PC-3 (cell line): ENCODE measurements around the gene DNASE1L2. TPM values are rescaled to one million over a fixed set of nuclear protein-coding genes. Genes with fewer than 3 reads are reported as not detected.

ENCODE experiments used
- ATAC-seq: fragments of 200-7000 bp; cut with Tn5 transposase; 2 replicates; pipeline ENCODE4 v1.9.1; 2020; ENCODE audit warnings: mild to moderate bottlenecking, moderate library complexity
- BruUV-seq: library from RNA; stranded (reverse); fragments of 400-500 nt; replicated peaks from 2 replicates; lab custom pipeline; 2021; lab: Mats Ljungman, UMichigan
- CTCF ChIA-PET: fragments of 300-600 bp; sonication (Branson Sonifier 250); formaldehyde crosslinking; loops from one replicate; lab custom pipeline; 2022; ENCODE audit warnings: antibody characterized with exemption; lab: Charles Lee
- POLR2A ChIA-PET: fragments of 300-600 bp; sonication (Branson Sonifier 250); formaldehyde crosslinking; loops from one replicate; lab custom pipeline; 2022; ENCODE audit warnings: antibody characterized with exemption; ENCODE audit not compliant: unreplicated experiment; lab: Charles Lee
- DNase-seq: peaks from one replicate; pipeline ENCODE4 v3.0.0-alpha.2; 2015
- H2AFZ ChIP-seq: fragments of 300-600 bp; sonication (generic); 2 replicates; pipeline ENCODE4 v1.6.0; 2016; ENCODE audit warnings: antibody characterized with exemption, low read length
- H3F3A ChIP-seq: fragments of 300-600 bp; sonication (generic); one replicate; pipeline ENCODE4 v1.6.0; 2017; ENCODE audit warnings: antibody characterized with exemption, low read length, control low read depth, mild to moderate bottlenecking; ENCODE audit not compliant: unreplicated experiment
- H3K27ac ChIP-seq: fragments of 300-600 bp; sonication (generic); 2 replicates; pipeline ENCODE4 v1.5.1; 2016; ENCODE audit warnings: mild to moderate bottlenecking, low read length
- H3K27me3 ChIP-seq: fragments of 300-600 bp; sonication (generic); 2 replicates; pipeline ENCODE4 v1.6.1; 2016; ENCODE audit warnings: low read length, mixed read lengths
- H3K36me3 ChIP-seq: fragments of 300-600 bp; sonication (generic); 2 replicates; pipeline ENCODE4 v1.6.1; 2016; ENCODE audit warnings: low read depth, mixed run types, low read length, mixed read lengths
- H3K4me1 ChIP-seq: fragments of 300-600 bp; sonication (generic); 2 replicates; pipeline ENCODE4 v1.5.1; 2016; ENCODE audit warnings: low read length; ENCODE audit not compliant: insufficient read depth
- H3K4me2 ChIP-seq: fragments of 300-600 bp; sonication (generic); 2 replicates; pipeline ENCODE4 v1.6.0; 2016; ENCODE audit warnings: low read length
- H3K4me3 ChIP-seq: fragments of 300-600 bp; sonication (generic); 2 replicates; pipeline ENCODE4 v1.5.1; 2016; ENCODE audit warnings: mild to moderate bottlenecking, low read length, mixed read lengths
- H3K79me2 ChIP-seq: fragments of 300-600 bp; sonication (generic); 2 replicates; pipeline ENCODE4 v1.6.1; 2017; ENCODE audit warnings: low read length, mixed read lengths
- H3K9ac ChIP-seq: fragments of 300-600 bp; sonication (generic); 2 replicates; pipeline ENCODE4 v1.6.0; 2016; ENCODE audit warnings: mild to moderate bottlenecking, low read length
- H3K9me2 ChIP-seq: fragments of 300-600 bp; sonication (generic); replicated peaks from 2 replicates; pipeline ENCODE4 v1.6.1; 2016; ENCODE audit warnings: mixed run types, low read length, mixed read lengths
- H3K9me3 ChIP-seq: fragments of 300-600 bp; sonication (generic); 2 replicates; pipeline ENCODE4 v1.6.1; 2016; ENCODE audit warnings: low read length, mixed read lengths
- H4K20me1 ChIP-seq: fragments of 300-600 bp; sonication (generic); 2 replicates; pipeline ENCODE4 v1.6.1; 2016; ENCODE audit warnings: low read length, mixed read lengths
- EZH2 ChIP-seq: fragments of 300-600 bp; sonication (generic); IDR thresholded peaks from one replicate; pipeline ENCODE4 v1.6.1; 2017; ENCODE audit warnings: antibody characterized with exemption, mild to moderate bottlenecking, low read length; ENCODE audit not compliant: unreplicated experiment
- EZH2phosphoT487 ChIP-seq: fragments of 300-600 bp; sonication (generic); IDR thresholded peaks from 2 replicates; pipeline ENCODE4 v1.6.1; 2018; ENCODE audit warnings: mild to moderate bottlenecking, antibody characterized with exemption, low read length, borderline replicate concordance
- intact Hi-C: fragments of 100-400 bp; cut with micrococcal nuclease; formaldehyde crosslinking; loops from 2 replicates; pipeline ENCODE4 v1.9.0; 2023
- total RNA-seq: library from RNA; depleted of rRNA; stranded (reverse); fragments of >200 nt; gene quantifications from 2 replicates; pipeline ENCODE4 v1.2.3, GENCODE V29; 2014
- TF ChIP-seq, protein P1 (sequence below): fragments of 300-600 bp; sonication (generic); conservative IDR thresholded peaks from 2 replicates; pipeline ENCODE4 v1.5.1; 2017; ENCODE audit warnings: antibody characterized with exemption, low read depth, mild to moderate bottlenecking, low read length

The DNASE1L2 gene
- total RNA-seq, 1 experiment from 2014 or later: 2.7 TPM

DNA sequence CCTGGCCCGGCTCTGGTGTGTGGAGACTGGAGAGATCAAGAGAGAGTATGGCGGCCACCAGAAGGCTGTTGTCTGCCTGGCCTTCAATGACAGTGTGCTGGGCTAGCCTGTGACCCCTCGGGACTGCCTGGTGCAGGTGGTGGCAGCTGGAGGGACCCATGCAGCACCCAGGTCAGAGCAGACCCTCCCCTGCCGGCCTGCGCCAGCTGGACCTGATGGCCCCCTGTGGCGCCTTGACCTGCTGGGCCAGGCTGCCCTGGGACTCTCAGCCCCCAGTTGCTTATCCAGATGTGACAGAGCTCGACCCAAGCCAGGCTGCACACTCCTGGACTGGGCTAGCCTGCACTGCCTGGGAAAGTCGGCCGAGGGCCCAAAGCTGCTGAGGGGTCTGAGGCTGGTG is 27.5 kb upstream of the DNASE1L2 start:
- ATAC-seq (no peak), DNase-seq (no peak)
- Histone ChIP-seq H2AFZ (no peak overlapping the region), H3K4me2 (no peak overlapping the region), H3K27me3 (no peaks in the 10 kb centered on the region), H3K9me3 (no peaks in the 10 kb centered on the region), H3K79me2 (peaks cover 46% of the 10 kb centered on the region), H3K9me2 (no peaks in the 10 kb centered on the region), H3K36me3 (no peaks in the 10 kb centered on the region), H4K20me1 (peaks cover 12% of the 10 kb centered on the region), H3K4me3 (no peak overlapping the region), H3K27ac (no peak overlapping the region), H3F3A (no peaks in the 10 kb centered on the region), H3K4me1 (peaks cover 27% of the 10 kb centered on the region), H3K9ac (no peak overlapping the region)
- no TSS peak for BruUV-seq
- ChIA-PET POLR2A (no interaction called here), CTCF (no interaction called here)
- TF ChIP-seq EZH2 (no peak), EZH2phosphoT487 (no peak)
- TF ChIP-seq, protein P1, sequence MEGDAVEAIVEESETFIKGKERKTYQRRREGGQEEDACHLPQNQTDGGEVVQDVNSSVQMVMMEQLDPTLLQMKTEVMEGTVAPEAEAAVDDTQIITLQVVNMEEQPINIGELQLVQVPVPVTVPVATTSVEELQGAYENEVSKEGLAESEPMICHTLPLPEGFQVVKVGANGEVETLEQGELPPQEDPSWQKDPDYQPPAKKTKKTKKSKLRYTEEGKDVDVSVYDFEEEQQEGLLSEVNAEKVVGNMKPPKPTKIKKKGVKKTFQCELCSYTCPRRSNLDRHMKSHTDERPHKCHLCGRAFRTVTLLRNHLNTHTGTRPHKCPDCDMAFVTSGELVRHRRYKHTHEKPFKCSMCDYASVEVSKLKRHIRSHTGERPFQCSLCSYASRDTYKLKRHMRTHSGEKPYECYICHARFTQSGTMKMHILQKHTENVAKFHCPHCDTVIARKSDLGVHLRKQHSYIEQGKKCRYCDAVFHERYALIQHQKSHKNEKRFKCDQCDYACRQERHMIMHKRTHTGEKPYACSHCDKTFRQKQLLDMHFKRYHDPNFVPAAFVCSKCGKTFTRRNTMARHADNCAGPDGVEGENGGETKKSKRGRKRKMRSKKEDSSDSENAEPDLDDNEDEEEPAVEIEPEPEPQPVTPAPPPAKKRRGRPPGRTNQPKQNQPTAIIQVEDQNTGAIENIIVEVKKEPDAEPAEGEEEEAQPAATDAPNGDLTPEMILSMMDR: no peak
- intact Hi-C loops: no loop called here

DNA sequence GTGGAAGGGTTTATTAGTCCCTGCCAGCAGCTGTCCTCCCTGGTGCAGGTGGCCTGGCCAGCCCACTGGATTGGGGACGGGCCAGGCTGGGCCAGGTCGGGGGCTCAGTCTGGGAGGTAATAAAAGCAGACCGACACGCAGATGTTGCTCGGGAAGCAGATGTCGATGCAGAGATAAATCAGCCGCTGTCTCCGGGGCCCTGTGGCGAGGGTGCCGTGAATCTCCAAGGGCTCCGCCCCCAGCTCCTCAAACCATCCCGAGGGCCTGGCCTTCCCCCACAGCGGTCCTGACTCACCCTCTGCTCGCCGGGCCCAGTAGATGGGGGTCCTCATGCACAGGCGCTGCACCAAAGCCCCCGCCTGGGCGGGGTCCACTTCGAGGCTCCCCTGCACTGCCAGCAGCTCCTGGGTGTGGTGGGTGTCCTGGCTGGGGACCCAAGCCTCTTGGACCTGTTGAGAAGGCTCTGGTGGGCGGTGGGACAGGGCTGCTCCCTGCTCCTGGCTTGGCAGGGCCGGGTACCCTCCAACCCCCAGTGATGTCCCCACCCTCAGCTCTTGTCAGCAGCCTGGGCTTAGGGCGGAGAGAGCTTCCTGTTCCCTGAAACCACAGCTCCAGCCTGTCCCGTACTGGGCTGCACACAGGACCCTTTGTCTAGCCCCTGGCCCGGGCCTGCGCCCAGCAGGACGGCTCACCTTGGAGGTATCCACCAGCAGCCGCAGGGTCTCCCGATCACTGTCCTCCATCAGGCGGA is 26.8 kb upstream of the DNASE1L2 start:
- Histone ChIP-seq H3K36me3 (no peaks in the 10 kb centered on the region), H3K4me2 (no peak overlapping the region), H3K27ac (no peak overlapping the region), H3K27me3 (no peaks in the 10 kb centered on the region), H3K4me3 (no peak overlapping the region), H2AFZ (no peak overlapping the region), H3K9ac (no peak overlapping the region), H4K20me1 (peaks cover 12% of the 10 kb centered on the region), H3K9me2 (no peaks in the 10 kb centered on the region), H3F3A (no peaks in the 10 kb centered on the region), H3K9me3 (no peaks in the 10 kb centered on the region), H3K4me1 (peaks cover 27% of the 10 kb centered on the region), H3K79me2 (peaks cover 52% of the 10 kb centered on the region)
- POLR2A ChIA-PET: no interaction called here
- TF ChIP-seq, protein P1: no peak
- TF ChIP-seq EZH2: no peak
- TF ChIP-seq EZH2phosphoT487: no peak
- BruUV-seq: no TSS peak
- intact Hi-C loops: no loop called here
- CTCF ChIA-PET: no interaction called here
- no peak for ATAC-seq
- DNase-seq: no peak

DNA sequence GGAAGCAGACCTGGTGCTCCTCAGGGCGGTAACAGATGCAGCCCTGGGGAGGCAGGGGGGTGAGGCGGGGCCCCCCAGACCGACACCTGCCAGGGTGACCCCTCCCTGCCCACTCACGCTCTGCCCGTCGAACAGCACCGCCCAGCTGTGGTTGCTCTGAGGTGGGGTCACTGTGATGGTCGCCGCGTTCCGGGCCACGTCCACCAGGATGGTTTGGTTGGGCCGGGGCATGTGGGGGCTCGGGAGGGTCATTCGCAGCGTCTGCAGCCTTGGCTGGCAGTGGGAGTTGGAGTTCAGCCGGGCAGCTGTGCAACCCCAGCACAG is 26.3 kb upstream of the DNASE1L2 start:
- no peaks in the 10 kb centered on the region for H3K36me3 ChIP-seq
- no peak overlapping the region for H2AFZ ChIP-seq
- no peaks in the 10 kb centered on the region for H3K9me2 ChIP-seq
- no peak overlapping the region for H3K4me3 ChIP-seq
- H4K20me1 ChIP-seq: peaks cover 12% of the 10 kb centered on the region
- peaks cover 23% of the 10 kb centered on the region for H3K4me1 ChIP-seq
- no peak overlapping the region for H3K4me2 ChIP-seq
- no TSS peak for BruUV-seq
- peaks cover 52% of the 10 kb centered on the region for H3K79me2 ChIP-seq
- no peak for TF ChIP-seq EZH2phosphoT487
- TF ChIP-seq, protein P1: no peak
- no peak for TF ChIP-seq EZH2
- DNase-seq (no peak), ATAC-seq (no peak)
- H3K9me3 ChIP-seq: no peaks in the 10 kb centered on the region
- ChIA-PET CTCF (no interaction called here), POLR2A (no interaction called here)
- no peaks in the 10 kb centered on the region for H3F3A ChIP-seq
- no peak overlapping the region for H3K27ac ChIP-seq
- H3K9ac ChIP-seq: no peak overlapping the region
- H3K27me3 ChIP-seq: no peaks in the 10 kb centered on the region
- intact Hi-C loops: no loop called here
